ENCODE data around the gene WDR13.

WDR13 gene

DNA sequence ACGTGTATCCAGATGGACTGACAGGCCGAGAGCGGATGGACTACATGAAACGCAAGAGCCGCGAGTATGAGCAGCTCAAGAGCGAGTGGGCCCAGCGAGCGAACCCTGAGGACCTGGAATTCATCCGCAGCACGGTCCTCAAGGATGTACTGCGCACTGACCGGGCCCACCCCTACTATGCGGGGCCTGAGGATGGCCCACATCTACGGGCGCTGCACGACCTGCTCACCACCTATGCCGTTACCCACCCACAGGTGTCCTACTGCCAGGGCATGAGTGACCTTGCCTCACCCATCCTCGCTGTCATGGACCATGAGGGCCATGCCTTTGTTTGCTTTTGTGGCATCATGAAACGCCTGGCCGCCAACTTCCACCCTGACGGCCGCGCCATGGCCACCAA, 37.7 kb upstream of the WDR13 start:
- TF ChIP-seq NFIC (IDR thresholded peaks at IDR 0.05) (no peak), FOXM1 (IDR thresholded peaks at IDR 0.05; ENCODE audit: borderline replicate concordance, low read depth) (no peak), TCF12 (IDR thresholded peaks at IDR 0.05; ENCODE audit: low read depth) (no peak), RAD21 (IDR thresholded peaks at IDR 0.05; ENCODE audit: low read depth) (no peak), TAF1 (IDR thresholded peaks at IDR 0.05; ENCODE audit: low read depth) (no peak), TEAD4 (IDR thresholded peaks at IDR 0.05) (no peak), EGR1 (IDR thresholded peaks at IDR 0.05) (no peak), CEBPB (IDR thresholded peaks at IDR 0.05) (no peak), ZBTB7A (IDR thresholded peaks at IDR 0.05; ENCODE audit: low read depth) (no peak), CREB1 (IDR thresholded peaks at IDR 0.05; ENCODE audit: low read depth) (no peak), YY1 (IDR thresholded peaks at IDR 0.05; ENCODE audit: low read depth) (no peak), EP300 (IDR thresholded peaks at IDR 0.05; ENCODE audit: borderline replicate concordance) (no peak)
- TF ChIP-seq, protein P1, sequence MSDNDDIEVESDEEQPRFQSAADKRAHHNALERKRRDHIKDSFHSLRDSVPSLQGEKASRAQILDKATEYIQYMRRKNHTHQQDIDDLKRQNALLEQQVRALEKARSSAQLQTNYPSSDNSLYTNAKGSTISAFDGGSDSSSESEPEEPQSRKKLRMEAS (IDR thresholded peaks at IDR 0.05): no peak
- TF ChIP-seq, protein P2, sequence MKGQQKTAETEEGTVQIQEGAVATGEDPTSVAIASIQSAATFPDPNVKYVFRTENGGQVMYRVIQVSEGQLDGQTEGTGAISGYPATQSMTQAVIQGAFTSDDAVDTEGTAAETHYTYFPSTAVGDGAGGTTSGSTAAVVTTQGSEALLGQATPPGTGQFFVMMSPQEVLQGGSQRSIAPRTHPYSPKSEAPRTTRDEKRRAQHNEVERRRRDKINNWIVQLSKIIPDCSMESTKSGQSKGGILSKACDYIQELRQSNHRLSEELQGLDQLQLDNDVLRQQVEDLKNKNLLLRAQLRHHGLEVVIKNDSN (IDR thresholded peaks at IDR 0.05): no peak
- TF ChIP-seq, protein P3, sequence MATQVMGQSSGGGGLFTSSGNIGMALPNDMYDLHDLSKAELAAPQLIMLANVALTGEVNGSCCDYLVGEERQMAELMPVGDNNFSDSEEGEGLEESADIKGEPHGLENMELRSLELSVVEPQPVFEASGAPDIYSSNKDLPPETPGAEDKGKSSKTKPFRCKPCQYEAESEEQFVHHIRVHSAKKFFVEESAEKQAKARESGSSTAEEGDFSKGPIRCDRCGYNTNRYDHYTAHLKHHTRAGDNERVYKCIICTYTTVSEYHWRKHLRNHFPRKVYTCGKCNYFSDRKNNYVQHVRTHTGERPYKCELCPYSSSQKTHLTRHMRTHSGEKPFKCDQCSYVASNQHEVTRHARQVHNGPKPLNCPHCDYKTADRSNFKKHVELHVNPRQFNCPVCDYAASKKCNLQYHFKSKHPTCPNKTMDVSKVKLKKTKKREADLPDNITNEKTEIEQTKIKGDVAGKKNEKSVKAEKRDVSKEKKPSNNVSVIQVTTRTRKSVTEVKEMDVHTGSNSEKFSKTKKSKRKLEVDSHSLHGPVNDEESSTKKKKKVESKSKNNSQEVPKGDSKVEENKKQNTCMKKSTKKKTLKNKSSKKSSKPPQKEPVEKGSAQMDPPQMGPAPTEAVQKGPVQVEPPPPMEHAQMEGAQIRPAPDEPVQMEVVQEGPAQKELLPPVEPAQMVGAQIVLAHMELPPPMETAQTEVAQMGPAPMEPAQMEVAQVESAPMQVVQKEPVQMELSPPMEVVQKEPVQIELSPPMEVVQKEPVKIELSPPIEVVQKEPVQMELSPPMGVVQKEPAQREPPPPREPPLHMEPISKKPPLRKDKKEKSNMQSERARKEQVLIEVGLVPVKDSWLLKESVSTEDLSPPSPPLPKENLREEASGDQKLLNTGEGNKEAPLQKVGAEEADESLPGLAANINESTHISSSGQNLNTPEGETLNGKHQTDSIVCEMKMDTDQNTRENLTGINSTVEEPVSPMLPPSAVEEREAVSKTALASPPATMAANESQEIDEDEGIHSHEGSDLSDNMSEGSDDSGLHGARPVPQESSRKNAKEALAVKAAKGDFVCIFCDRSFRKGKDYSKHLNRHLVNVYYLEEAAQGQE (IDR thresholded peaks at IDR 0.05; ENCODE audit: low read depth): no peak

DNA sequence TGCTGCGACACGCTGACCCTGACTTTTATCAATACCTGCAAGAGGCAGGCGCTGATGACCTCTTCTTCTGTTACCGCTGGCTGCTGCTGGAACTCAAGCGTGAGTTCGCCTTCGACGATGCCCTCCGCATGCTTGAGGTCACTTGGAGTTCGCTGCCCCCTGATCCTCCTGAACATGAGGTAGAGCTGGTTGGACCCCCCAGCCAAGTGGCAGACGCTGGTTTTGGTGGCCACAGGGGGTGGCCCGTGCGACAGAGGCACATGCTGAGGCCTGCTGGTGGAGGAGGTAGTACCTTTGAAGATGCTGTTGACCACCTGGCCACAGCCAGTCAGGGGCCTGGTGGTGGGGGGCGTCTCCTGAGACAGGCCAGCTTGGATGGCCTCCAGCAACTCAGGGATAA, 37.2 kb upstream of the WDR13 start:
- TF ChIP-seq FOXM1 (IDR thresholded peaks at IDR 0.05; ENCODE audit: borderline replicate concordance, low read depth) (no peak), TEAD4 (IDR thresholded peaks at IDR 0.05) (no peak), TAF1 (IDR thresholded peaks at IDR 0.05; ENCODE audit: low read depth) (no peak), EP300 (IDR thresholded peaks at IDR 0.05; ENCODE audit: borderline replicate concordance) (no peak), NFIC (IDR thresholded peaks at IDR 0.05) (no peak), CREB1 (IDR thresholded peaks at IDR 0.05; ENCODE audit: low read depth) (no peak), EGR1 (IDR thresholded peaks at IDR 0.05) (no peak), YY1 (IDR thresholded peaks at IDR 0.05; ENCODE audit: low read depth) (no peak), ZBTB7A (IDR thresholded peaks at IDR 0.05; ENCODE audit: low read depth) (no peak), CEBPB (IDR thresholded peaks at IDR 0.05) (no peak)
- TF ChIP-seq, protein P1 (IDR thresholded peaks at IDR 0.05): no peak
- TF ChIP-seq, protein P3 (IDR thresholded peaks at IDR 0.05; ENCODE audit: low read depth): no peak
- TF ChIP-seq, protein P2 (IDR thresholded peaks at IDR 0.05): no peak

DNA sequence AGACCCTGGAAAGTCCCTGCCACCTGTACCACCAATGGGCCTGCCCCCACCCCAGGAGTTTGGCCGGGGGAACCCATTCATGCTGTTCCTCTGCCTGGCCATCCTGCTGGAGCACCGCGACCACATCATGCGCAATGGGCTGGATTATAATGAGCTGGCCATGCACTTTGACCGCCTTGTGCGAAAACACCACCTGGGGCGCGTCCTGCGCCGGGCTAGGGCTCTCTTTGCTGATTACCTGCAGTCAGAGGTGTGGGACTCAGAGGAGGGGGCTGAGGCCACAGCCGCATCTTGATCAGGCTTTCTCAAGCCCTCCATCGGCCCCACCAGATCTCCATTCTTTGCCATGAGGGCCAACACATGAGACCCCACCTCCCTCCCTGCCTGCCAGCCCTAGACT, 36.6 kb upstream of the WDR13 start:
- TF ChIP-seq, protein P3 (IDR thresholded peaks at IDR 0.05; ENCODE audit: low read depth): no peak
- TF ChIP-seq NFIC (IDR thresholded peaks at IDR 0.05) (no peak), YY1 (IDR thresholded peaks at IDR 0.05; ENCODE audit: low read depth) (no peak), TAF1 (IDR thresholded peaks at IDR 0.05; ENCODE audit: low read depth) (no peak), FOXM1 (IDR thresholded peaks at IDR 0.05; ENCODE audit: borderline replicate concordance, low read depth) (no peak), ZBTB7A (IDR thresholded peaks at IDR 0.05; ENCODE audit: low read depth) (no peak), TEAD4 (IDR thresholded peaks at IDR 0.05) (no peak), CREB1 (IDR thresholded peaks at IDR 0.05; ENCODE audit: low read depth) (no peak), RAD21 (IDR thresholded peaks at IDR 0.05; ENCODE audit: low read depth) (no peak), EGR1 (IDR thresholded peaks at IDR 0.05) (no peak), EP300 (IDR thresholded peaks at IDR 0.05; ENCODE audit: borderline replicate concordance) (no peak), CEBPB (IDR thresholded peaks at IDR 0.05) (no peak), TCF12 (IDR thresholded peaks at IDR 0.05; ENCODE audit: low read depth) (no peak)
- TF ChIP-seq, protein P2 (IDR thresholded peaks at IDR 0.05): no peak

DNA sequence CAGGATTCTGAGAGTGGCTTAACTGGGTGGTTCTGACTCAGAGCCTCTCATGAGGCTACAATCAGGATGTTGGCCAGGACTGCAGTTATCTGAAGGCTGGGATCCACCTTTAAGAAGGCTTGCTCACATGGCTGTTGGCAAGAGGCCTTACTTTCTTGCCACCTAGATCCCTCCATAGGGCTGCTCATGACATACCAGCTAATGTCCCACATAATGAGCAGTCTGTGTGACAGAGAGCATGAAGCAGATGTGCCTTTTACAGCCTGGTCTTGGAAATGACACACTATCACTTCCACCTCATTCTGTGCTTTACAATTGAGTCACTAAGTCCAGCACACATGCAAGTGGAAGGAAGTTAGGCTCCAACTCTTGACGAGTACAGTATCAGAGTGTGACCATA, 27.3 kb upstream of the WDR13 start:
- TF ChIP-seq, protein P3 (IDR thresholded peaks at IDR 0.05; ENCODE audit: low read depth): no peak
- TF ChIP-seq, protein P2 (IDR thresholded peaks at IDR 0.05): no peak
- no peak for TF ChIP-seq YY1 (IDR thresholded peaks at IDR 0.05; ENCODE audit: low read depth)

Data from Ishikawa (cell line).